Astrocyte (in vitro differentiated cells and primary cell): Measurements from ENCODE around the gene RRP12. TPM values are rescaled to one million over a fixed set of nuclear protein-coding genes. Genes with fewer than 3 reads are reported as not detected.

Experiments
- DNase-seq: peaks from one replicate; pipeline ENCODE4 v3.0.0-alpha.2; 2010; ENCODE audit warnings: low read depth
- FAIRE-seq: peaks from 2 replicates; lab custom pipeline; 2011; peaks lifted over from hg19 to GRCh38; lab: Jason Lieb, UNC
- H2AFZ ChIP-seq: 2 replicates; pipeline ENCODE4 v1.6.0; 2012; ENCODE audit warnings: low read depth, low read length, inconsistent platforms
- H3K27ac ChIP-seq: 2 replicates; pipeline ENCODE4 v1.5.1; 2011; ENCODE audit warnings: low read depth, low read length, inconsistent platforms
- H3K27me3 ChIP-seq: 2 replicates; pipeline ENCODE4 v1.6.0; 2011; ENCODE audit warnings: low read length, inconsistent platforms; ENCODE audit not compliant: insufficient read depth
- H3K36me3 ChIP-seq: 2 replicates; pipeline ENCODE4 v1.5.1; 2011; ENCODE audit warnings: low read length, inconsistent platforms; ENCODE audit not compliant: insufficient read depth
- H3K4me1 ChIP-seq: 2 replicates; pipeline ENCODE4 v1.5.1; 2011; ENCODE audit warnings: low read length, inconsistent platforms; ENCODE audit not compliant: insufficient read depth
- H3K4me2 ChIP-seq: 2 replicates; pipeline ENCODE4 v1.6.0; 2012; ENCODE audit warnings: low read length, inconsistent platforms
- H3K4me3 ChIP-seq: 2 replicates; pipeline ENCODE4 v1.5.1; 2011; ENCODE audit warnings: low read depth, mild to moderate bottlenecking, low read length, inconsistent platforms; ENCODE audit not compliant: insufficient read depth
- H3K79me2 ChIP-seq: 2 replicates; pipeline ENCODE4 v1.6.0; 2012; ENCODE audit warnings: mild to moderate bottlenecking, low read length, inconsistent platforms; ENCODE audit not compliant: insufficient read depth
- H3K9ac ChIP-seq: 2 replicates; pipeline ENCODE4 v1.6.0; 2012; ENCODE audit warnings: mild to moderate bottlenecking, low read length, inconsistent platforms
- H3K9me3 ChIP-seq: 2 replicates; pipeline ENCODE4 v1.5.1; 2012; ENCODE audit warnings: low read depth, mild to moderate bottlenecking, low read length, inconsistent platforms; ENCODE audit not compliant: insufficient read depth
- H4K20me1 ChIP-seq: 2 replicates; pipeline ENCODE4 v1.6.0; 2012; ENCODE audit warnings: low read length, inconsistent platforms; ENCODE audit not compliant: insufficient read depth
- H3K27ac Mint-ChIP-seq: one replicate; pipeline ENCODE4 v1.8.0; 2021; ENCODE audit warnings: mild to moderate bottlenecking, mixed read lengths; ENCODE audit not compliant: unreplicated experiment
- H3K27me3 Mint-ChIP-seq: one replicate; pipeline ENCODE4 v1.8.0; 2021; ENCODE audit warnings: low read depth, mixed read lengths; ENCODE audit not compliant: unreplicated experiment
- H3K36me3 Mint-ChIP-seq: one replicate; pipeline ENCODE4 v1.8.0; 2021; ENCODE audit warnings: low read depth, mixed read lengths; ENCODE audit not compliant: unreplicated experiment
- H3K4me1 Mint-ChIP-seq: one replicate; pipeline ENCODE4 v1.8.0; 2021; ENCODE audit warnings: low read depth, mixed read lengths; ENCODE audit not compliant: unreplicated experiment
- H3K4me3 Mint-ChIP-seq: one replicate; pipeline ENCODE4 v1.8.0; 2021; ENCODE audit warnings: mild to moderate bottlenecking, moderate library complexity, mixed read lengths; ENCODE audit not compliant: unreplicated experiment
- H3K9me3 Mint-ChIP-seq: one replicate; pipeline ENCODE4 v1.8.0; 2021; ENCODE audit warnings: mild to moderate bottlenecking, mixed read lengths; ENCODE audit not compliant: unreplicated experiment
- CTCF ChIP-seq: IDR thresholded peaks from 2 replicates; pipeline ENCODE4 v1.5.1; 2011; ENCODE audit warnings: low read depth, mild to moderate bottlenecking, inconsistent platforms, low read length, moderate library complexity; ENCODE audit not compliant: insufficient read depth
- EZH2 ChIP-seq: IDR thresholded peaks from 2 replicates; pipeline ENCODE4 v1.6.1; 2012; ENCODE audit warnings: mild to moderate bottlenecking, low read length, inconsistent platforms; ENCODE audit not compliant: insufficient read depth
- total RNA-seq: library from RNA; stranded (reverse); gene quantifications from 2 replicates; pipeline ENCODE4 v1.2.1, GENCODE V29; 2021

The RRP12 gene
- total RNA-seq, 1 donor from 2014 or later: 52.1 TPM

- no peak for FAIRE-seq
Observed at GRCh38 chr10:97333351-97333600, 67.9 kb downstream of the RRP12 start.

GRCh38 chr10:97332591-97333350 is 68.4 kb downstream of the RRP12 start:
- Mint-ChIP-seq H3K27ac (peak overlapping the region; percentile 91), H3K4me1 (peaks cover 31% of the 10 kb centered on the region), H3K27me3 (peaks cover 9% of the 10 kb centered on the region), H3K9me3 (peaks cover 2% of the 10 kb centered on the region), H3K4me3 (peak overlapping the region; percentile 92), H3K36me3 (peaks cover 9% of the 10 kb centered on the region)
- peaks cover 22% of the 10 kb centered on the region for H3K27me3 ChIP-seq
- peak overlapping the region; percentile 96 for H2AFZ ChIP-seq
- H3K9ac ChIP-seq: peak overlapping the region; percentile 98
- H3K9me3 ChIP-seq: no peaks in the 10 kb centered on the region
- peak overlapping the region; percentile 19 for H3K27ac ChIP-seq
- DNase-seq (peak; percentile 67), FAIRE-seq (no peak)
- no peaks in the 10 kb centered on the region for H3K36me3 ChIP-seq
- H3K4me1 ChIP-seq: peaks cover 11% of the 10 kb centered on the region
- TF ChIP-seq CTCF (no peak), EZH2 (no peak)
- H3K79me2 ChIP-seq: peaks cover 7% of the 10 kb centered on the region
- peak overlapping the region; percentile 72 for H3K4me3 ChIP-seq
- H3K4me2 ChIP-seq: peak overlapping the region; percentile 84
- H4K20me1 ChIP-seq: peaks cover 7% of the 10 kb centered on the region

More at GRCh38 chr10:97333351-97333600, 67.9 kb downstream of the RRP12 start:
- Histone ChIP-seq H3K27me3 (peaks cover 27% of the 10 kb centered on the region), H2AFZ (peak overlapping the region; percentile 96), H3K4me2 (peak overlapping the region; percentile 84), H3K27ac (peak overlapping the region; percentile 19), H4K20me1 (peaks cover 7% of the 10 kb centered on the region), H3K4me1 (peaks cover 11% of the 10 kb centered on the region), H3K9me3 (no peaks in the 10 kb centered on the region), H3K4me3 (peak overlapping the region; percentile 72), H3K9ac (peak overlapping the region; percentile 98), H3K36me3 (no peaks in the 10 kb centered on the region), H3K79me2 (peaks cover 7% of the 10 kb centered on the region)
- no peak for TF ChIP-seq EZH2
- no peak for TF ChIP-seq CTCF
- peaks cover 2% of the 10 kb centered on the region for H3K9me3 Mint-ChIP-seq
- peaks cover 14% of the 10 kb centered on the region for H3K27me3 Mint-ChIP-seq
- H3K4me1 Mint-ChIP-seq: peaks cover 31% of the 10 kb centered on the region
- H3K4me3 Mint-ChIP-seq: peak overlapping the region; percentile 92
- peaks cover 7% of the 10 kb centered on the region for H3K36me3 Mint-ChIP-seq
- H3K27ac Mint-ChIP-seq: peak overlapping the region; percentile 91
- DNase-seq: peak; percentile 24

GRCh38 chr10:97331153-97331703 is 69.9 kb downstream of the RRP12 start:
- Mint-ChIP-seq H3K9me3 (peaks cover 2% of the 10 kb centered on the region), H3K27ac (no peak overlapping the region)
- no peak overlapping the region for H3K4me2 ChIP-seq

More at GRCh38 chr10:97331153-97331703, 69.9 kb downstream of the RRP12 start:
- H3K4me3 Mint-ChIP-seq: peak overlapping the region; percentile 92
- DNase-seq (no peak), FAIRE-seq (no peak)
- H3K36me3 Mint-ChIP-seq: peaks cover 9% of the 10 kb centered on the region
- peaks cover 20% of the 10 kb centered on the region for H3K4me1 Mint-ChIP-seq
- peaks cover 11% of the 10 kb centered on the region for H3K4me1 ChIP-seq
- H3K36me3 ChIP-seq: no peaks in the 10 kb centered on the region
- H3K9ac ChIP-seq: no peak overlapping the region
- H3K27ac ChIP-seq: no peak overlapping the region
- H3K79me2 ChIP-seq: peaks cover 7% of the 10 kb centered on the region
- peaks cover 6% of the 10 kb centered on the region for H3K27me3 ChIP-seq
- peaks cover 7% of the 10 kb centered on the region for H4K20me1 ChIP-seq
- TF ChIP-seq CTCF (no peak), EZH2 (no peak)
- H3K9me3 ChIP-seq: no peaks in the 10 kb centered on the region
- H3K4me3 ChIP-seq: no peak overlapping the region
- no peak overlapping the region for H2AFZ ChIP-seq
- H3K27me3 Mint-ChIP-seq: no peaks in the 10 kb centered on the region
